ENCODE measurements around the gene ST3GAL3.

ST3GAL3 gene

GRCh38 chr1:43683560-43683959 is 23.8 kb upstream of the ST3GAL3 start:
- TF ChIP-seq, protein P1, sequence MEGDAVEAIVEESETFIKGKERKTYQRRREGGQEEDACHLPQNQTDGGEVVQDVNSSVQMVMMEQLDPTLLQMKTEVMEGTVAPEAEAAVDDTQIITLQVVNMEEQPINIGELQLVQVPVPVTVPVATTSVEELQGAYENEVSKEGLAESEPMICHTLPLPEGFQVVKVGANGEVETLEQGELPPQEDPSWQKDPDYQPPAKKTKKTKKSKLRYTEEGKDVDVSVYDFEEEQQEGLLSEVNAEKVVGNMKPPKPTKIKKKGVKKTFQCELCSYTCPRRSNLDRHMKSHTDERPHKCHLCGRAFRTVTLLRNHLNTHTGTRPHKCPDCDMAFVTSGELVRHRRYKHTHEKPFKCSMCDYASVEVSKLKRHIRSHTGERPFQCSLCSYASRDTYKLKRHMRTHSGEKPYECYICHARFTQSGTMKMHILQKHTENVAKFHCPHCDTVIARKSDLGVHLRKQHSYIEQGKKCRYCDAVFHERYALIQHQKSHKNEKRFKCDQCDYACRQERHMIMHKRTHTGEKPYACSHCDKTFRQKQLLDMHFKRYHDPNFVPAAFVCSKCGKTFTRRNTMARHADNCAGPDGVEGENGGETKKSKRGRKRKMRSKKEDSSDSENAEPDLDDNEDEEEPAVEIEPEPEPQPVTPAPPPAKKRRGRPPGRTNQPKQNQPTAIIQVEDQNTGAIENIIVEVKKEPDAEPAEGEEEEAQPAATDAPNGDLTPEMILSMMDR (IDR thresholded peaks at IDR 0.05; ENCODE audit: insufficient read depth, low read length, missing control alignments), result no peak
- no peak for DNase-seq (ENCODE audit: low read depth, low spot score)
- CTCF ChIA-PET, result interaction anchor here (1.0 kb wide), 1 partner anchor 12 kb away, joined by 3 read pairs; no protein-coding TSS in a partner anchor
- H3K4me3 ChIP-seq (ENCODE audit: low read depth, low read length), result no peak overlapping the region
- POLR2A ChIA-PET, result no interaction called here

DNA sequence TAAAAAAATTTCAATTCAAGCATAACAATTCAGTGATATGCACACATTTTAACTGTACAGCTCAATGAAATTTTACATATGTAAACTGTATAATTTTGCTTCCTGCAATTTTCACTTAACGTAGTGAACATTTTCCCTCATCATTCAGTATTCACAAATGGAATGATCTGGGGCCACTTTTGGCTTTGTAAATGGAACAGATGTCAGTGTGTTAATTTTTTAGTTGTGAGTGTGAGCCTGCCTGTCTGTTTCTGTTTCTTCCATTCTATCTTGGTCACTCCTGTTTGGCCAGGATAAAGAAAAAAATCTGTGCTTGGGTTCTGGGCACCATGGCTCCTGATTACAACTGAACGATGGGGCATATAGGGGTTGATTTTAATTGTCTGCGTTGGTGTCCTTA is 20.5 kb upstream of the ST3GAL3 start:
- ChIA-PET POLR2A (interaction anchor here (3.0 kb wide), 1 partner anchor 37 kb away, joined by 11 read pairs; the partner anchor contains the start of gene KDM4A), CTCF (interaction anchor here (0.7 to 3.1 kb wide), 3 partner anchors 13 to 156 kb away, joined by 3 to 14 read pairs (median 3); partner anchors contain the start of gene PTPRF)
- H3K4me3 ChIP-seq (ENCODE audit: low read depth, low read length), result no peak overlapping the region
- TF ChIP-seq, protein P1 (IDR thresholded peaks at IDR 0.05; ENCODE audit: insufficient read depth, low read length, missing control alignments), result no peak
- DNase-seq (ENCODE audit: low read depth, low spot score), result no peak

- TF ChIP-seq, protein P1 (IDR thresholded peaks at IDR 0.05; ENCODE audit: insufficient read depth, low read length, missing control alignments), result no peak
- ChIA-PET CTCF (interaction anchor here (0.7 to 3.1 kb wide), 5 partner anchors 14 to 360 kb away, joined by 3 to 14 read pairs (median 3); partner anchors contain the start of gene PTPRF), POLR2A (interaction anchor here (1.1 to 3.0 kb wide), 3 partner anchors 12 to 37 kb away, joined by 3 to 11 read pairs (median 5); partner anchors contain the start of genes KDM4A and ST3GAL3)
- DNase-seq (ENCODE audit: low read depth, low spot score), result no peak
- H3K4me3 ChIP-seq (ENCODE audit: low read depth, low read length), result no peak overlapping the region
Observed at GRCh38 chr1:43687301-43688108, 19.8 kb upstream of the ST3GAL3 start.

- DNase-seq (ENCODE audit: low read depth, low spot score), result no peak
- CTCF ChIA-PET, result interaction anchor here (1.1 to 3.1 kb wide), 4 partner anchors 14 to 360 kb away, joined by 3 to 14 read pairs (median 4); partner anchors contain the start of gene PTPRF
- POLR2A ChIA-PET, result interaction anchor here (1.1 to 3.0 kb wide), 3 partner anchors 11 to 38 kb away, joined by 3 to 11 read pairs (median 5); partner anchors contain the start of genes KDM4A and ST3GAL3
- TF ChIP-seq, protein P1 (IDR thresholded peaks at IDR 0.05; ENCODE audit: insufficient read depth, low read length, missing control alignments), result no peak
- H3K4me3 ChIP-seq (ENCODE audit: low read depth, low read length), result no peak overlapping the region
Observed at GRCh38 chr1:43688109-43688387, 19.3 kb upstream of the ST3GAL3 start.

DNA sequence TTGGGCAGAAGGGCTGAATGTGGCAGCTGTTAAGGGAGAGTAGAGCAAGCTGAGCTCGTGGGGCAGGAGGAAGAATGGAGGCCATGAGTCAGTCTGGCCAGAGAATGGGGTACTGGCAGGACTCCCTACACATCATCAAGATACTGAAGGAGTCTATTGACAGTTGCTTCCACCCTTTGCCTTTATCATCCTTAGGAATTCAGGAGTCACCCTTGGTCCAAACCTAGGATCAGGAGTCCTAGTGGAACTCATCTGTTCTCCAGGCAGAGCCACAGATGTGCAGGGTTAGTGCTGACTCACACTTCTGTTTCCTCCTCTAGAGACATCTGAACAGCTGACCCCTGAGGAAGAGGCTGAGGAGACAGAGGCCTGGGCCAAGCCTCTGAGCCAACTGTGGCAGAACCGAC is 18.7 kb upstream of the ST3GAL3 start:
- POLR2A ChIA-PET, result interaction anchor here (1.1 to 3.0 kb wide), 3 partner anchors 11 to 38 kb away, joined by 3 to 11 read pairs (median 5); partner anchors contain the start of genes KDM4A and ST3GAL3
- DNase-seq (ENCODE audit: low read depth, low spot score), result no peak
- no peak overlapping the region for H3K4me3 ChIP-seq (ENCODE audit: low read depth, low read length)
- CTCF ChIA-PET, result interaction anchor here (0.8 to 3.1 kb wide), 4 partner anchors 22 to 359 kb away, joined by 3 to 14 read pairs (median 4); partner anchors contain the start of gene PTPRF
- TF ChIP-seq, protein P1 (IDR thresholded peaks at IDR 0.05; ENCODE audit: insufficient read depth, low read length, missing control alignments), result no peak

DNA sequence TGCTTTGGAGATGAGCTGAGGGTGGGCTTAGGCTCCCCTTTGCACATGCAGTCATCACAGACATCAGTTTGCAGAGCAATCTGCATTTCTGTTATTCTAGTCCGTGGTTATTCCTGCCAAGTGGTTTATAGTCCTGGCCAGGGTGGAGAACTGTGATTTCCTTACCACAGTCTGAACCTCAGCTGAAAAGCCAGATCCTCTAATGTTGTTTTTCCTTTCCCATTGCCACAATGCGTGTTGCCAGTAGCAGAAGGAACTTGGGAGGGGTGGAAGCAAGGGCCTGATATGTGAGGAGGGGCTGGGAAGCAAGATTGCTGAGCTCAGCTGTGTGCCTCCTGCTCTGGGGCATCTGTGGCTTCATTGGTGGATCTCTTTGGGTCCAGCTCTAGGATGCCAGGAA is 18.0 kb upstream of the ST3GAL3 start:
- POLR2A ChIA-PET, result interaction anchor here (1.7 to 3.0 kb wide), 2 partner anchors 17 to 39 kb away, joined by 5 to 11 read pairs; partner anchors contain the start of genes KDM4A and ST3GAL3
- CTCF ChIA-PET, result interaction anchor here (0.8 to 3.1 kb wide), 3 partner anchors 75 to 358 kb away, joined by 3 to 14 read pairs (median 5); partner anchors contain the start of gene PTPRF

More for the DNA sequence above, 18.0 kb upstream of the ST3GAL3 start:
- TF ChIP-seq, protein P1 (IDR thresholded peaks at IDR 0.05; ENCODE audit: insufficient read depth, low read length, missing control alignments), result no peak
- no peak overlapping the region for H3K4me3 ChIP-seq (ENCODE audit: low read depth, low read length)
- no peak for DNase-seq (ENCODE audit: low read depth, low spot score)

Data from AG04449 (cell line).